HCT116 (cell line): ENCODE results near the gene POLR2A. TPM values are rescaled to one million over a fixed set of nuclear protein-coding genes. Genes with fewer than 3 reads are reported as not detected.

Experiments
- ATAC-seq: fragments of 200-7000 bp; cut with Tn5 transposase; 2 replicates; pipeline ENCODE4 v1.9.1; 2020; ENCODE audit warnings: mild to moderate bottlenecking, moderate library complexity
- BruUV-seq: library from RNA; stranded (reverse); fragments of 400-500 nt; replicated peaks from 2 replicates; lab custom pipeline; 2021; lab: Mats Ljungman, UMichigan
- CTCF ChIA-PET: fragments of 300-600 bp; sonication (Branson Sonifier 250); formaldehyde crosslinking; loops from one replicate; lab custom pipeline; 2021; ENCODE audit warnings: antibody characterized with exemption; lab: Charles Lee
- POLR2A ChIA-PET: fragments of 300-600, 350-600 bp; sonication (Branson Sonifier 250); formaldehyde crosslinking; loops from one replicate; lab custom pipeline; 2021; ENCODE audit warnings: antibody characterized with exemption; lab: Charles Lee
- RAD21 ChIA-PET, 2 experiments: fragments of 300-600 bp; sonication (Branson Sonifier 250); formaldehyde crosslinking; loops; one replicate each; lab custom pipeline; 2023; ENCODE audit warnings: low total read pairs in 2 of 2; ENCODE audit not compliant: uncharacterized antibody in 2 of 2, unreplicated experiment in 2 of 2, low non-redundant PET in 1 of 2; lab: Charles Lee
- DNase-seq: peaks from one replicate; pipeline ENCODE4 v3.0.0-alpha.2; 2010; ENCODE audit warnings: low read depth, low spot score
- H2AFZ ChIP-seq: fragments of 200-600 bp; shearing (Covaris generic), sonication (generic); 2 replicates; pipeline ENCODE4 v1.6.1; 2017; ENCODE audit warnings: low read depth, mixed run types, mixed read lengths, antibody characterized with exemption, low read length; ENCODE audit not compliant: poor library complexity, severe bottlenecking
- H3K27ac ChIP-seq: 2 replicates; pipeline ENCODE4 v1.5.1; 2012; ENCODE audit warnings: low read depth, low read length
- H3K27me3 ChIP-seq: fragments of 200-600 bp; sonication (generic); 2 replicates; pipeline ENCODE4 v1.6.1; 2016; ENCODE audit warnings: mixed run types, low read length, mixed read lengths; ENCODE audit not compliant: insufficient read depth
- H3K36me3 ChIP-seq, 2 experiments: fragments of 200-500 bp in 1 of 2; fragments of 200-600 bp in 1 of 2; sonication (Bioruptor generic) in 1 of 2; sonication (generic) in 1 of 2; 2 replicates each; pipeline versions ENCODE4 v1.5.1 to v1.6.1; 2014 to 2016; ENCODE audit warnings: low read length in 2 of 2, inconsistent platforms in 1 of 2, mixed read lengths in 1 of 2, mixed run types in 1 of 2; ENCODE audit not compliant: insufficient read depth in 2 of 2, control insufficient read depth in 1 of 2
- H3K4me1 ChIP-seq, 2 experiments: fragments of 200-600 bp in 1 of 2; sonication (generic) in 1 of 2; 2 replicates each; pipeline versions ENCODE4 v1.5.1 to v1.6.1; 2012 to 2017; ENCODE audit warnings: low read length in 2 of 2, inconsistent platforms in 1 of 2, mild to moderate bottlenecking in 1 of 2, mixed read lengths in 1 of 2, mixed run types in 1 of 2, moderate library complexity in 1 of 2; ENCODE audit not compliant: insufficient read depth in 2 of 2, control insufficient read depth in 1 of 2
- H3K4me2 ChIP-seq: fragments of 200-600 bp; sonication (generic); 2 replicates; pipeline ENCODE4 v1.6.1; 2017; ENCODE audit warnings: mixed run types, low read length, mixed read lengths
- H3K4me3 ChIP-seq, 2 experiments: fragments of 200-600 bp in 1 of 2; sonication (generic) in 1 of 2; replicated peaks in 1 of 2; 2 replicates each; pipeline ENCODE4 v1.5.1; 2011 to 2016; ENCODE audit warnings: low read length in 2 of 2, control low read depth in 1 of 2, low read depth in 1 of 2, mild to moderate bottlenecking in 1 of 2, mixed read lengths in 1 of 2, mixed run types in 1 of 2
- H3K79me2 ChIP-seq: fragments of 200-600 bp; sonication (generic); 2 replicates; pipeline ENCODE4 v1.6.1; 2017; ENCODE audit warnings: mild to moderate bottlenecking, mixed run types, low read length, moderate library complexity, mixed read lengths; ENCODE audit not compliant: insufficient read depth
- H3K9ac ChIP-seq: fragments of 200-600 bp; sonication (generic); 2 replicates; pipeline ENCODE4 v1.6.1; 2016; ENCODE audit warnings: low read length, mixed read lengths
- H3K9me2 ChIP-seq: fragments of 200-600 bp; sonication (generic), shearing (Covaris generic); 2 replicates; pipeline ENCODE4 v1.6.1; 2017; ENCODE audit warnings: mixed run types, mild to moderate bottlenecking, moderate library complexity; ENCODE audit not compliant: insufficient read depth
- H3K9me3 ChIP-seq, 2 experiments: fragments of 200-500 bp in 1 of 2; fragments of 200-600 bp in 1 of 2; sonication (Bioruptor generic) in 1 of 2; sonication (generic) in 1 of 2; 2 replicates each; pipeline ENCODE4 v1.6.1; 2014 to 2017; ENCODE audit warnings: low read length in 2 of 2, mixed read lengths in 2 of 2, inconsistent platforms in 1 of 2, low read depth in 1 of 2, mild to moderate bottlenecking in 1 of 2, mixed run types in 1 of 2, moderate library complexity in 1 of 2; ENCODE audit not compliant: control insufficient read depth in 1 of 2, insufficient read depth in 1 of 2
- H4K20me1 ChIP-seq: fragments of 200-600 bp; sonication (generic), shearing (Covaris generic); 2 replicates; pipeline ENCODE4 v1.6.1; 2017; ENCODE audit warnings: mixed run types, mild to moderate bottlenecking, moderate library complexity; ENCODE audit not compliant: insufficient read depth
- CBX3 ChIP-seq: IDR thresholded peaks from 2 replicates; pipeline ENCODE4 v1.6.1; 2012; ENCODE audit warnings: low read depth
- FOSL1 ChIP-seq: IDR thresholded peaks from 2 replicates; pipeline ENCODE4 v1.6.1; 2012; ENCODE audit warnings: low read depth
- SRF ChIP-seq: IDR thresholded peaks from 2 replicates; pipeline ENCODE4 v1.6.1; 2012; ENCODE audit warnings: low read depth
- intact Hi-C: fragments of 100-400 bp; cut with micrococcal nuclease; formaldehyde crosslinking; loops from 2 replicates; pipeline ENCODE4 v1.10.0; 2022
- total RNA-seq: library from RNA; stranded (reverse); gene quantifications from one replicate; pipeline ENCODE4 v1.2.1, GENCODE V29; 2021; ENCODE audit not compliant: unreplicated experiment
- TF ChIP-seq, protein P1 (sequence below): IDR thresholded peaks from 2 replicates; pipeline ENCODE4 v1.6.1; 2012
- TF ChIP-seq, protein P2 (sequence below): IDR thresholded peaks from 2 replicates; pipeline ENCODE4 v1.6.1; 2012; ENCODE audit warnings: low read depth

The POLR2A gene
- total RNA-seq, 1 experiment from 2014 or later = 205 TPM

- POLR2A ChIA-PET = no interaction called here
- RAD21 ChIA-PET = no interaction called here
- Histone ChIP-seq H3K36me3 (no peaks in the 10 kb centered on the region), H3K27ac (no peak within 1 kb of the TSS), H4K20me1 (no peaks in the 10 kb centered on the region)
- no TSS peak for BruUV-seq
- no peak for DNase-seq
- TF ChIP-seq, protein P1, sequence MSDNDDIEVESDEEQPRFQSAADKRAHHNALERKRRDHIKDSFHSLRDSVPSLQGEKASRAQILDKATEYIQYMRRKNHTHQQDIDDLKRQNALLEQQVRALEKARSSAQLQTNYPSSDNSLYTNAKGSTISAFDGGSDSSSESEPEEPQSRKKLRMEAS = no peak
- TF ChIP-seq SRF (no peak), FOSL1 (no peak), CBX3 (no peak)
- TF ChIP-seq, protein P2, sequence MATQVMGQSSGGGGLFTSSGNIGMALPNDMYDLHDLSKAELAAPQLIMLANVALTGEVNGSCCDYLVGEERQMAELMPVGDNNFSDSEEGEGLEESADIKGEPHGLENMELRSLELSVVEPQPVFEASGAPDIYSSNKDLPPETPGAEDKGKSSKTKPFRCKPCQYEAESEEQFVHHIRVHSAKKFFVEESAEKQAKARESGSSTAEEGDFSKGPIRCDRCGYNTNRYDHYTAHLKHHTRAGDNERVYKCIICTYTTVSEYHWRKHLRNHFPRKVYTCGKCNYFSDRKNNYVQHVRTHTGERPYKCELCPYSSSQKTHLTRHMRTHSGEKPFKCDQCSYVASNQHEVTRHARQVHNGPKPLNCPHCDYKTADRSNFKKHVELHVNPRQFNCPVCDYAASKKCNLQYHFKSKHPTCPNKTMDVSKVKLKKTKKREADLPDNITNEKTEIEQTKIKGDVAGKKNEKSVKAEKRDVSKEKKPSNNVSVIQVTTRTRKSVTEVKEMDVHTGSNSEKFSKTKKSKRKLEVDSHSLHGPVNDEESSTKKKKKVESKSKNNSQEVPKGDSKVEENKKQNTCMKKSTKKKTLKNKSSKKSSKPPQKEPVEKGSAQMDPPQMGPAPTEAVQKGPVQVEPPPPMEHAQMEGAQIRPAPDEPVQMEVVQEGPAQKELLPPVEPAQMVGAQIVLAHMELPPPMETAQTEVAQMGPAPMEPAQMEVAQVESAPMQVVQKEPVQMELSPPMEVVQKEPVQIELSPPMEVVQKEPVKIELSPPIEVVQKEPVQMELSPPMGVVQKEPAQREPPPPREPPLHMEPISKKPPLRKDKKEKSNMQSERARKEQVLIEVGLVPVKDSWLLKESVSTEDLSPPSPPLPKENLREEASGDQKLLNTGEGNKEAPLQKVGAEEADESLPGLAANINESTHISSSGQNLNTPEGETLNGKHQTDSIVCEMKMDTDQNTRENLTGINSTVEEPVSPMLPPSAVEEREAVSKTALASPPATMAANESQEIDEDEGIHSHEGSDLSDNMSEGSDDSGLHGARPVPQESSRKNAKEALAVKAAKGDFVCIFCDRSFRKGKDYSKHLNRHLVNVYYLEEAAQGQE = no peak
- TF ChIP-seq, all 23 proteins: peak for 0
- intact Hi-C loops = loop anchor here (10.0 kb wide), 1 partner anchor 175 kb away; the partner anchor contains the start of gene CLDN7
- Histone ChIP-seq H2AFZ (no peak within 1 kb of the TSS), H3K4me3 (no peak within 1 kb of the TSS), H3K9me2 (no peaks in the 10 kb centered on the region), H3K27me3 (no peaks in the 10 kb centered on the region), H3K4me2 (no peak within 1 kb of the TSS), H3K79me2 (no peaks in the 10 kb centered on the region), H3K4me1 (peaks cover 20 to 41% of the 10 kb centered on the region in 2 experiments), H3K9ac (no peak within 1 kb of the TSS), H3K9me3 (no peaks in the 10 kb centered on the region)
- CTCF ChIA-PET = interaction anchor here (0.5 kb wide), 1 partner anchor 158 kb away, joined by 4 read pairs; the partner anchor contains the start of gene SLC2A4
- ATAC-seq = no peak
Observed at GRCh38 chr17:7439462-7440112, 44.6 kb upstream of the POLR2A start, which contains the start of gene FGF11. Gene FGF11 (plus strand): TSS chr17:7439512. CDS start chr17:7439621, 109 bp downstream.
